Measurements from ENCODE around the gene RPL28. TPM values are rescaled to one million over a fixed set of nuclear protein-coding genes. Genes with fewer than 3 reads are reported as not detected.
A peak's percentile ranks its signal among the peaks of the same experiment; 100 is the strongest.

RPL28 gene
- total and polyA plus RNA-seq, 2 experiments from 2014 or later, result 530 to 875 TPM

DNA sequence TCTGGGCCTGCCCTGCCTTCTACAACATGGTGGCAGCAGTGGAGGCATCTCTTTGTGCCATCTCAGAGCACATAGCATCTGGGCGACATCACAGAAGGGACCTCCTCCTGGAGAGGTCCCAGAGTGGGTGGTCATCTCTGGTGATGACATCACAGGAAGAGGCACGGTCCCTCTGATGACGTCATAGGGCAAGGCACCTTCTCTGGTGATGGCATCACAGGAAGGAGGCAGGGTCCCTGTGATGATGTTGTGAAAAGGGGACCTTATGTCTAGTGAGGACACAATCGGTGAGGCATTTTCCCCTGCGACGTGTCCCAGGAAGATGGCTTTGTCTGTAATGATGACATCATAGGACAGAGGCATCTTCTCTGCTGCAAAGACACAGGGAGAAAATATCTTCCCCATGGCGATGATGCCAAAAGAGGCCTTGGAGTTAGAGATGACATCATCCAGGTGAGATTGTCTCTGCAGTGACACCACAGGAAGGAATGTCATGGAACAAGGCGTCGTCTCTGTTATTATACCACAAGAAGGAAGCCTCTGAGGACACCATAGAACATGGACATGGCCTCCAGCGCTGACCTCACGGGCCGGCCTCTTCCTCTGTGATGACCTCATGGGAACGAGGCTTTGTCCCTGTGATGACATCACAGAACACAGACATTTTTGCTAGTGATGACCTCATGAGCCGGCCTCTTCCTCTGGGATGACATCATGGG lies 46.7 kb downstream of the RPL28 start:
- Histone ChIP-seq H3K27ac (no peak overlapping the region), H3K9me3 (ENCODE audit: low read depth) (no peaks in the 10 kb centered on the region), H3F3A (ENCODE audit: insufficient read depth) (no peaks in the 10 kb centered on the region), H3K4me2 (ENCODE audit: unreplicated experiment) (no peak overlapping the region), H3K9me2 (ENCODE audit: insufficient read depth) (no peaks in the 10 kb centered on the region), H3K4me1 (ENCODE audit: insufficient read depth) (no peaks in the 10 kb centered on the region), H3K36me3 (ENCODE audit: low read depth) (no peaks in the 10 kb centered on the region), H2AFZ (no peak overlapping the region), H4K20me1 (ENCODE audit: insufficient read depth) (no peaks in the 10 kb centered on the region), H3K9ac (no peak overlapping the region), H3K27me3 (replicated peaks; ENCODE audit: insufficient read depth) (no peaks in the 10 kb centered on the region), H3K79me2 (ENCODE audit: insufficient read depth) (no peaks in the 10 kb centered on the region), H3K4me3 (no peak overlapping the region)
- in situ Hi-C loops (cut with MboI), result no loop called here
- no peak for TF ChIP-seq EZH2phosphoT487 (IDR thresholded peaks at IDR 0.05; ENCODE audit: insufficient read depth, low read depth)
- no peak for TF ChIP-seq EZH2 (IDR thresholded peaks at IDR 0.05; ENCODE audit: insufficient read depth, poor library complexity, severe bottlenecking)
- DNase-seq, result peak; percentile 42
- WGBS, 2 experiments (ENCODE audit: low coverage in 1 of 2, low lambda C conversion rate in 2 of 2, missing lambda C conversion rate in 2 of 2), result 74 to 75% methylated on average over 14 of the region's 14 CpGs

DNA sequence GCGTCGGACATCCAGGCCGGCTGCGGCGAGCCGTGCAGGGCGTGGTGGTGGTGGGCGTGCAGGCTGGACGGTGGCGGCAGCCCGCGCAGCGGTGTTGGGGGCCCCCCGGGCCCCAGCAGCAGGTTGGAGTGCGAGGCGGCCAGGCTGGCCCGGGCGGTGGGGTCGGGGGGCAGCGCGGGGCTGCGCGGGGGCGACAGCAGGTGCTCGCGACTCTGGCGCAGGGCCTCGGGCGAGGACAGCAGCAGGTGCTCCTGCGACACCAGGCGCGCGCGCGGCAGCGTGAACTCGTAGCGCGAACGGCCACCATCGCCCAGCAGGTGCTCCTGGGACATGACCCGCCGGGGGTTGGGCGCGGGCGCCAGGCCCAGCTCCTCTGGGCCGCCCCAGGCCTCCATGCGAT lies 47.6 kb downstream of the RPL28 start:
- WGBS, 2 experiments (ENCODE audit: low coverage in 1 of 2, low lambda C conversion rate in 2 of 2, missing lambda C conversion rate in 2 of 2), result 33 to 37% methylated on average over 3 to 33 of the region's 48 CpGs
- TF ChIP-seq EZH2phosphoT487 (IDR thresholded peaks at IDR 0.05; ENCODE audit: insufficient read depth, low read depth), result no peak
- TF ChIP-seq EZH2 (IDR thresholded peaks at IDR 0.05; ENCODE audit: insufficient read depth, poor library complexity, severe bottlenecking), result no peak

DNA sequence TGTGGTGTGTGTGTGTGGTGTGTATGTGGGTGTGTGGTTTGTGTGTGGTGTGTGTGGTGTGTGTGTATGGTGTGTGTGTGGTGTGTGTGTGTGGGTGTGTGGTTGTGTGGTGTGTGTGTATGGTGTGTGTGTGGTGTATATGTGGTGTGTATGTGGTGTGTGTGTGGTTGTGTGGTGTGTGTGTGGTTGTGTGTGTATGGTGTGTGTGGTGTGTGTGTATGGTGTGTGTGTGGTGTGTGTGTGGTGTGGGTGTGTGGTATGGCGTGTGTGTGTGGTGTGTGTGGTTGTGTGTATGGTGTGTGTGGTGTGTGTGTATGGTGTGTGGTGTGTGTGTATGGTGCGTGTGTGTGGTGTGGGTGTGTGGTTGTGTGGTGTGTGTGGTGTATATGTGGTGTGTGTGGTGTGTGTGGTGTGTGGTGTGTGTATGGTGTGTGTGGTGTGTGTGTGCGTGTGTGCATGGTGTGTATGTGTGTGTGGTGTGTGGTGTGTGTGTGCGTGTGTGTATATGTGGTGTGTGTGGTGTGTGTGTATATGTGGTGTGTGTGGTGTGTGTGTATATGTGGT lies 48.7 kb downstream of the RPL28 start:
- WGBS, 2 experiments (ENCODE audit: low coverage in 1 of 2, low lambda C conversion rate in 2 of 2, missing lambda C conversion rate in 2 of 2), result 80% methylated on average over 4 of the region's 4 CpGs; no CpG with 5 or more reads in 1 of the 2 experiments
- Histone ChIP-seq H3K9ac (no peak overlapping the region), H3K27me3 (replicated peaks; ENCODE audit: insufficient read depth) (no peaks in the 10 kb centered on the region), H3K4me2 (ENCODE audit: unreplicated experiment) (no peak overlapping the region), H3K9me2 (ENCODE audit: insufficient read depth) (no peaks in the 10 kb centered on the region), H3K4me3 (no peak overlapping the region), H3F3A (ENCODE audit: insufficient read depth) (no peaks in the 10 kb centered on the region), H3K36me3 (ENCODE audit: low read depth) (no peaks in the 10 kb centered on the region), H4K20me1 (ENCODE audit: insufficient read depth) (no peaks in the 10 kb centered on the region), H2AFZ (no peak overlapping the region), H3K79me2 (ENCODE audit: insufficient read depth) (no peaks in the 10 kb centered on the region), H3K27ac (no peak overlapping the region), H3K4me1 (ENCODE audit: insufficient read depth) (no peaks in the 10 kb centered on the region), H3K9me3 (ENCODE audit: low read depth) (no peaks in the 10 kb centered on the region)
- TF ChIP-seq EZH2phosphoT487 (IDR thresholded peaks at IDR 0.05; ENCODE audit: insufficient read depth, low read depth), result no peak
- TF ChIP-seq EZH2 (IDR thresholded peaks at IDR 0.05; ENCODE audit: insufficient read depth, poor library complexity, severe bottlenecking), result no peak
- no peak for DNase-seq
- in situ Hi-C loops (cut with MboI), result no loop called here

More for the DNA sequence above, 47.6 kb downstream of the RPL28 start:
- Histone ChIP-seq H3K27ac (no peak overlapping the region), H3K9me2 (ENCODE audit: insufficient read depth) (no peaks in the 10 kb centered on the region), H4K20me1 (ENCODE audit: insufficient read depth) (no peaks in the 10 kb centered on the region), H3K79me2 (ENCODE audit: insufficient read depth) (no peaks in the 10 kb centered on the region), H3K4me3 (no peak overlapping the region), H3F3A (ENCODE audit: insufficient read depth) (no peaks in the 10 kb centered on the region), H2AFZ (no peak overlapping the region), H3K4me2 (ENCODE audit: unreplicated experiment) (no peak overlapping the region), H3K9ac (no peak overlapping the region), H3K27me3 (replicated peaks; ENCODE audit: insufficient read depth) (no peaks in the 10 kb centered on the region), H3K36me3 (ENCODE audit: low read depth) (no peaks in the 10 kb centered on the region), H3K4me1 (ENCODE audit: insufficient read depth) (no peaks in the 10 kb centered on the region), H3K9me3 (ENCODE audit: low read depth) (no peaks in the 10 kb centered on the region)
- in situ Hi-C loops (cut with MboI), result no loop called here
- no peak for DNase-seq

DNA sequence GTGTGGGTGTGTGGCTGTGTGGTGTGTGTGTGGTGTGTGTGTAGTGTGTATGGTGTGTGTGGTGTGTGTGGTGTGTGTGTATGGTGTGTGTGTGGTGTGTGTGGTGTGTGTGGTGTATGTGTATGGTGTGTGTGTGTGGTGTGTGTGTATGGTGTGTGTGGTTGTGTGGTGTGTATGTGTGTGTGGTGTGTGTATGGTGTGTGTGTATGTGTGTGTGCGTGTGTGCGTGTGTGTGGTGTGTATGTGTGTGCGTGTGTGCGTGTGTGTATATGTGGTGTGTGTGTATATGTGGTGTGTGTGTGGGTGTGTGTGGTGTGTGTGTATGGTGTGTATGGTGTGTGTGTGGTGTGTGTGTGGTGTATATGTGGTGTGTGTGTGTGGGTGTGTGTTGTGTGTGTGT lies 49.3 kb downstream of the RPL28 start:
- 91% methylated on average over 4 of the region's 4 CpGs; no CpG with 5 or more reads in 1 of the 2 experiments for WGBS, 2 experiments (ENCODE audit: low coverage in 1 of 2, low lambda C conversion rate in 2 of 2, missing lambda C conversion rate in 2 of 2)
- TF ChIP-seq EZH2 (IDR thresholded peaks at IDR 0.05; ENCODE audit: insufficient read depth, poor library complexity, severe bottlenecking) (no peak), EZH2phosphoT487 (IDR thresholded peaks at IDR 0.05; ENCODE audit: insufficient read depth, low read depth) (no peak)
- no peaks in the 10 kb centered on the region for H3K4me1 ChIP-seq (ENCODE audit: insufficient read depth)
- peaks cover under 1% of the 10 kb centered on the region; the same call in 1 of the 2 replicates for H3K27me3 ChIP-seq (replicated peaks; ENCODE audit: insufficient read depth)
- H3K4me2 ChIP-seq (ENCODE audit: unreplicated experiment), result no peak overlapping the region
- no peak overlapping the region for H3K27ac ChIP-seq
- no peak overlapping the region for H3K9ac ChIP-seq
- H3K9me3 ChIP-seq (ENCODE audit: low read depth), result no peaks in the 10 kb centered on the region
- no peaks in the 10 kb centered on the region for H3K36me3 ChIP-seq (ENCODE audit: low read depth)
- H3K9me2 ChIP-seq (ENCODE audit: insufficient read depth), result no peaks in the 10 kb centered on the region
- no peak overlapping the region for H3K4me3 ChIP-seq
- no peak for DNase-seq
- no peaks in the 10 kb centered on the region for H3F3A ChIP-seq (ENCODE audit: insufficient read depth)
- no peaks in the 10 kb centered on the region for H4K20me1 ChIP-seq (ENCODE audit: insufficient read depth)
- H2AFZ ChIP-seq, result no peak overlapping the region
- H3K79me2 ChIP-seq (ENCODE audit: insufficient read depth), result no peaks in the 10 kb centered on the region
- in situ Hi-C loops (cut with MboI), result no loop called here
